Upper lobe of right lung (tissue), 1 donor: Measurements from ENCODE around the gene PTPRG. TPM values are rescaled to one million over a fixed set of nuclear protein-coding genes. Genes with fewer than 3 reads are reported as not detected.

Experiments
- ATAC-seq: fragments of 200-7000 bp; cut with Tn5 transposase; one replicate; pipeline ENCODE4 v1.9.1; 2020; ENCODE audit warnings: mild to moderate bottlenecking, moderate library complexity
- DNase-seq: peaks from one replicate; pipeline ENCODE4 v3.0.0-alpha.2; 2020
- H3K27ac ChIP-seq: fragments of 200-600 bp; one replicate; pipeline ENCODE4 v1.8.0; 2022
- H3K27me3 ChIP-seq: fragments of 200-600 bp; one replicate; pipeline ENCODE4 v1.8.0; 2022; ENCODE audit warnings: mild to moderate bottlenecking
- H3K36me3 ChIP-seq: fragments of 200-600 bp; one replicate; pipeline ENCODE4 v1.8.0; 2022
- H3K4me1 ChIP-seq: fragments of 200-600 bp; one replicate; pipeline ENCODE4 v1.8.0; 2022
- H3K4me3 ChIP-seq: fragments of 200-600 bp; one replicate; pipeline ENCODE4 v1.8.0; 2022; ENCODE audit warnings: mild to moderate bottlenecking
- H3K9me3 ChIP-seq: fragments of 200-600 bp; one replicate; pipeline ENCODE4 v1.8.0; 2022
- intact Hi-C: fragments of 100-400 bp; cut with DNase I; formaldehyde crosslinking; loops from one replicate; pipeline ENCODE4 v1.11.0; 2022
- total RNA-seq: library from RNA; stranded (reverse); fragmentation: NEBNext Ultra II Directional; extraction: Animal tissue kit (Norgen Biotek cat#: 25700); gene quantifications from one replicate; pipeline ENCODE4 v1.2.1, GENCODE V29; 2021
- TF ChIP-seq, protein P1 (sequence below): fragments of 200-600 bp; IDR thresholded peaks from one replicate; pipeline ENCODE4 v1.8.0; 2022; ENCODE audit warnings: antibody characterized with exemption
- donor health status: DM: no; HTN: yes; CAD: no; lungs with severe emphysema.

PTPRG gene
- total RNA-seq, 1 donor from 2014 or later, result 86.7 TPM

DNA sequence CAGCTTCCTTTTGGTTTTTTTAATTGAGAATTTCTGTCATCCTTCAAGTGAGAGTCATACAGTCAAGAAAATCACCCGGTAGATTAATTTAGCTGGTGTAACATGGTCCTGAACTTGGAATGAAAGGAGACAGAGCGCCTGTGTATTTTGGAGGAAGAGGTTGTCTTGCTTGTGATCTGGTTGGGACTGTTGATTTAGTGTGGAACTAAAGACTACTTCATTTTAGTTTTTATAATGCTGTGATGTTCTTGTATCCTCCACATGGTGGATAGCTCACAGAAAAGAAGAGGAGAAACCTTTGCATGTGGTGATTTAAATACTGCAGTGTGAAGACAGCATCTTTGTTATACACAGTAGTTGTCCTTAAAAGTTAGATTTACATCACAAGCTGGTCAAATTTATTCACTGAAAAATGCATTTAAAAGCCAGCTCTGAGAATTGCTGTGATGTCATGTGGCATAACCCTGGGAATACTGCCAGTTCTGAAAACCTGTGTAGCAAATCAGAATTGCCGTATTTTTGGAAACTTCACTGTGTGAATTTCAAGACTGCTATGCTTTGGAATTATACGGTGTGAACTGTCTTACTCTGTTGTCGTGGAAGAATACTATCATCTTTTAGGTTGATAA lies 268.5 kb downstream of the PTPRG start:
- H3K36me3 ChIP-seq, result no peaks in the 10 kb centered on the region
- H3K27me3 ChIP-seq, result no peaks in the 10 kb centered on the region
- H3K9me3 ChIP-seq, result no peaks in the 10 kb centered on the region
- DNase-seq (no peak), ATAC-seq (no peak)
- TF ChIP-seq, protein P1, sequence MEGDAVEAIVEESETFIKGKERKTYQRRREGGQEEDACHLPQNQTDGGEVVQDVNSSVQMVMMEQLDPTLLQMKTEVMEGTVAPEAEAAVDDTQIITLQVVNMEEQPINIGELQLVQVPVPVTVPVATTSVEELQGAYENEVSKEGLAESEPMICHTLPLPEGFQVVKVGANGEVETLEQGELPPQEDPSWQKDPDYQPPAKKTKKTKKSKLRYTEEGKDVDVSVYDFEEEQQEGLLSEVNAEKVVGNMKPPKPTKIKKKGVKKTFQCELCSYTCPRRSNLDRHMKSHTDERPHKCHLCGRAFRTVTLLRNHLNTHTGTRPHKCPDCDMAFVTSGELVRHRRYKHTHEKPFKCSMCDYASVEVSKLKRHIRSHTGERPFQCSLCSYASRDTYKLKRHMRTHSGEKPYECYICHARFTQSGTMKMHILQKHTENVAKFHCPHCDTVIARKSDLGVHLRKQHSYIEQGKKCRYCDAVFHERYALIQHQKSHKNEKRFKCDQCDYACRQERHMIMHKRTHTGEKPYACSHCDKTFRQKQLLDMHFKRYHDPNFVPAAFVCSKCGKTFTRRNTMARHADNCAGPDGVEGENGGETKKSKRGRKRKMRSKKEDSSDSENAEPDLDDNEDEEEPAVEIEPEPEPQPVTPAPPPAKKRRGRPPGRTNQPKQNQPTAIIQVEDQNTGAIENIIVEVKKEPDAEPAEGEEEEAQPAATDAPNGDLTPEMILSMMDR, result no peak
- no peak overlapping the region for H3K27ac ChIP-seq
- intact Hi-C loops, result no loop called here
- H3K4me1 ChIP-seq, result peaks cover 8% of the 10 kb centered on the region
- H3K4me3 ChIP-seq, result no peak overlapping the region

DNA sequence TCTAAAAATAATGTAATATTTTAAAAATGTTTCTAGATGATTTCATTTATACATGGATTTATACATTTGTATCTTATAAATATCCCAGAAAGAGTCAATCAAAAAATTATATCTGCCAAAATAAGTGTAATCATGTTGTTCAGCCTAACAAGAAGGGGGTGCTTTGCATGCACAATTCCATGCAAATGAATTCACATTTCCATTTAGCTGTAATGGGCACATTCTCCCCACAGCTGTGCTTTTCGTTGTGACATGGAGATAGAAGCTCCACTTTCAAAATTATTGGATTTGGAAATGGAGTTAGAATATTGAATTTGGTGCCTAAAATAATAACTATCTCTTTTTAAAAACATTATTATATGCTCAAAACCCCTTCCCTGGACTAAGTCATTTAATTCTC lies 270.6 kb downstream of the PTPRG start:
- no peak for DNase-seq
- Histone ChIP-seq H3K9me3 (no peaks in the 10 kb centered on the region), H3K4me3 (no peak overlapping the region), H3K4me1 (peaks cover 5% of the 10 kb centered on the region), H3K36me3 (no peaks in the 10 kb centered on the region), H3K27ac (no peak overlapping the region), H3K27me3 (no peaks in the 10 kb centered on the region)
- no peak for ATAC-seq
- intact Hi-C loops, result no loop called here
- TF ChIP-seq, protein P1, result no peak

- ATAC-seq, result no peak
- peaks cover 5% of the 10 kb centered on the region for H3K4me1 ChIP-seq
Observed at GRCh38 chr3:61832375-61833229, 271.2 kb downstream of the PTPRG start.

GRCh38 chr3:61839256-61839655 lies 277.9 kb downstream of the PTPRG start:
- Histone ChIP-seq H3K4me1 (peaks cover 15% of the 10 kb centered on the region), H3K9me3 (no peaks in the 10 kb centered on the region), H3K36me3 (no peaks in the 10 kb centered on the region), H3K27ac (no peak overlapping the region), H3K4me3 (no peak overlapping the region), H3K27me3 (no peaks in the 10 kb centered on the region)
- DNase-seq (no peak), ATAC-seq (no peak)
- intact Hi-C loops, result no loop called here
- TF ChIP-seq, protein P1, result no peak

More at GRCh38 chr3:61832375-61833229, 271.2 kb downstream of the PTPRG start:
- Histone ChIP-seq H3K9me3 (no peaks in the 10 kb centered on the region), H3K27me3 (no peaks in the 10 kb centered on the region), H3K36me3 (no peaks in the 10 kb centered on the region), H3K4me3 (no peak overlapping the region), H3K27ac (no peak overlapping the region)
- intact Hi-C loops, result no loop called here
- TF ChIP-seq, protein P1, result no peak
- DNase-seq, result no peak

GRCh38 chr3:61841111-61841845 lies 279.9 kb downstream of the PTPRG start:
- Histone ChIP-seq H3K4me3 (no peak overlapping the region), H3K27me3 (no peaks in the 10 kb centered on the region), H3K36me3 (no peaks in the 10 kb centered on the region), H3K27ac (no peak overlapping the region), H3K4me1 (peaks cover 17% of the 10 kb centered on the region), H3K9me3 (no peaks in the 10 kb centered on the region)
- DNase-seq (no peak), ATAC-seq (peak; percentile 60)
- TF ChIP-seq, protein P1, result no peak
- intact Hi-C loops, result loop anchor here (10.0 kb wide), 1 partner anchor 276 kb away; the partner anchor contains the start of gene PTPRG
